ENCODE measurements around the gene BCL2L2.
A peak's percentile ranks its signal among the peaks of the same experiment; 100 is the strongest.

BCL2L2 gene

GRCh38 chr14:23299986-23300686 is 6.5 kb upstream of the BCL2L2 start:
- no peak for DNase-seq (ENCODE audit: low read depth)

- no peak for DNase-seq (ENCODE audit: low read depth)
Measured at GRCh38 chr14:23300687-23301223, 5.9 kb upstream of the BCL2L2 start.

- peak; percentile 97 for DNase-seq (ENCODE audit: low read depth)
Measured at GRCh38 chr14:23301288-23301968, 5.2 kb upstream of the BCL2L2 start.

- no peak for DNase-seq (ENCODE audit: low read depth)
Measured at GRCh38 chr14:23301969-23302289, 4.7 kb upstream of the BCL2L2 start.

GRCh38 chr14:23302290-23303225 is 4.1 kb upstream of the BCL2L2 start, which contains the start of gene PPP1R3E:
Gene PPP1R3E (minus strand): TSS chr14:23302859. CDS start chr14:23302576, 283 bp downstream.
- DNase-seq (ENCODE audit: low read depth) = peak; percentile 46

GRCh38 chr14:23307146-23307530 is 505 bp downstream of the BCL2L2 start:
- no peak for DNase-seq (ENCODE audit: low read depth)

- no peak for DNase-seq (ENCODE audit: low read depth)
Measured at GRCh38 chr14:23307687-23308644, 1.3 kb downstream of the BCL2L2 start.

GRCh38 chr14:23308721-23309445 is 2.2 kb downstream of the BCL2L2 start:
- no peak for DNase-seq (ENCODE audit: low read depth)

GRCh38 chr14:23310546-23310945 is 3.9 kb downstream of the BCL2L2 start:
- no peak for DNase-seq (ENCODE audit: low read depth)

- DNase-seq (ENCODE audit: low read depth) = no peak
Measured at GRCh38 chr14:23316300-23316699, 9.7 kb downstream of the BCL2L2 start.

- no peak for DNase-seq (ENCODE audit: low read depth)
Measured at GRCh38 chr14:23319746-23320583, 13.3 kb downstream of the BCL2L2 start.

GRCh38 chr14:23320584-23321571 is 14.2 kb downstream of the BCL2L2 start, which contains the start of gene PABPN1:
Gene PABPN1 (plus strand): TSS chr14:23321457. CDS start chr14:23321470, 13 bp downstream.
- DNase-seq (ENCODE audit: low read depth) = peak; percentile 99

GRCh38 chr14:23321572-23322547 is 15.2 kb downstream of the BCL2L2 start:
- DNase-seq (ENCODE audit: low read depth) = peak; percentile 38

- no peak for DNase-seq (ENCODE audit: low read depth)
Measured at GRCh38 chr14:23322568-23323517, 16.2 kb downstream of the BCL2L2 start.

GRCh38 chr14:23323838-23324454 is 17.3 kb downstream of the BCL2L2 start:
- DNase-seq (ENCODE audit: low read depth) = no peak

Data from stromal cell of bone marrow (primary cell).